OCI-LY7 (cell line): ENCODE measurements around the gene PRADC1.

Experiments
- EZH2phosphoT487 ChIP-seq: fragments of 200-600 bp; sonication (generic); IDR thresholded peaks from 2 replicates; pipeline ENCODE4 v1.6.1; 2018; ENCODE audit warnings: low read depth, borderline replicate concordance, mild to moderate bottlenecking, mixed run types, antibody characterized with exemption, low read length, moderate library complexity, mixed read lengths
- TF ChIP-seq, protein P1 (sequence below): fragments of 200-600 bp; sonication (generic); conservative IDR thresholded peaks from 2 replicates; pipeline ENCODE4 v1.5.1; 2014; ENCODE audit warnings: mild to moderate bottlenecking, antibody characterized with exemption, low read length, moderate library complexity, mixed read lengths

DNA sequence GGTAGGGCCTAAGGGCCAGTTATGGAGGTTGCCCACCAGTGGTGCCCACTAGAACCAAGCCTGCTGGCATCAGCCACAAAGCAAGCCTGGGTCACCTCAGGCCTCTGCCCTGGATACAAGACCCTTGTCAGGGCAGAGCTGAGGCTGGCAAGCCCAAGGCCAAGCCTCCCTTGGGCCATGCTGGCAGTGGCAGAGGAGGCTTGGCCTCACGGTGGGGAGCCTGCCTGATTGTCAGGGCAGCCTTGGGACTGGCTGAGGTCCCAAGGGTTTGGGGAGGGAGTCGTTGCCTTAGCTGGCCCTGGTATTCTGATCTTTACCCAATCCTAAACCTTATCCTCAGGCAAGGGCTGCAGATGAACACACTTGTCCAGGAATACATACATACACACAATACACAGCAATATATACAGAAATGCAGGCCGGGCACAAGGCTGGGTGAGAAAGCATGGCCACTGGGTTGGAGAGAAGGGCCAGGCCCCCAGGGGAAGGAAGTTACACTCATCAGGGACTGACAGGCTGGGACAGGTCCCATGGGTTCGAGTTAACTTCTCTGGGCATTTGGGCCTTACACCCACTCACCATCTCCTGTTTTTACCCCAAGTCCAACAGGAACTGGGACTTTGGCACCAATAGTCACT lies 22.1 kb upstream of the PRADC1 start:
- TF ChIP-seq, protein P1, sequence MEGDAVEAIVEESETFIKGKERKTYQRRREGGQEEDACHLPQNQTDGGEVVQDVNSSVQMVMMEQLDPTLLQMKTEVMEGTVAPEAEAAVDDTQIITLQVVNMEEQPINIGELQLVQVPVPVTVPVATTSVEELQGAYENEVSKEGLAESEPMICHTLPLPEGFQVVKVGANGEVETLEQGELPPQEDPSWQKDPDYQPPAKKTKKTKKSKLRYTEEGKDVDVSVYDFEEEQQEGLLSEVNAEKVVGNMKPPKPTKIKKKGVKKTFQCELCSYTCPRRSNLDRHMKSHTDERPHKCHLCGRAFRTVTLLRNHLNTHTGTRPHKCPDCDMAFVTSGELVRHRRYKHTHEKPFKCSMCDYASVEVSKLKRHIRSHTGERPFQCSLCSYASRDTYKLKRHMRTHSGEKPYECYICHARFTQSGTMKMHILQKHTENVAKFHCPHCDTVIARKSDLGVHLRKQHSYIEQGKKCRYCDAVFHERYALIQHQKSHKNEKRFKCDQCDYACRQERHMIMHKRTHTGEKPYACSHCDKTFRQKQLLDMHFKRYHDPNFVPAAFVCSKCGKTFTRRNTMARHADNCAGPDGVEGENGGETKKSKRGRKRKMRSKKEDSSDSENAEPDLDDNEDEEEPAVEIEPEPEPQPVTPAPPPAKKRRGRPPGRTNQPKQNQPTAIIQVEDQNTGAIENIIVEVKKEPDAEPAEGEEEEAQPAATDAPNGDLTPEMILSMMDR: no peak
- no peak for TF ChIP-seq EZH2phosphoT487
